HG03520 (cell line): Measurements from ENCODE around the gene SMIM41.

Experiments used
- ATAC-seq: cut with Tn5 transposase; IDR thresholded peaks from one replicate; pipeline ENCODE4 v1.9.1; 2021; ENCODE audit warnings: mild to moderate bottlenecking, moderate library complexity; ENCODE audit not compliant: unreplicated experiment

SMIM41 gene

GRCh38 chr12:52062167-52063081 lies 17.1 kb upstream of the SMIM41 start:
- ATAC-seq: no peak

DNA sequence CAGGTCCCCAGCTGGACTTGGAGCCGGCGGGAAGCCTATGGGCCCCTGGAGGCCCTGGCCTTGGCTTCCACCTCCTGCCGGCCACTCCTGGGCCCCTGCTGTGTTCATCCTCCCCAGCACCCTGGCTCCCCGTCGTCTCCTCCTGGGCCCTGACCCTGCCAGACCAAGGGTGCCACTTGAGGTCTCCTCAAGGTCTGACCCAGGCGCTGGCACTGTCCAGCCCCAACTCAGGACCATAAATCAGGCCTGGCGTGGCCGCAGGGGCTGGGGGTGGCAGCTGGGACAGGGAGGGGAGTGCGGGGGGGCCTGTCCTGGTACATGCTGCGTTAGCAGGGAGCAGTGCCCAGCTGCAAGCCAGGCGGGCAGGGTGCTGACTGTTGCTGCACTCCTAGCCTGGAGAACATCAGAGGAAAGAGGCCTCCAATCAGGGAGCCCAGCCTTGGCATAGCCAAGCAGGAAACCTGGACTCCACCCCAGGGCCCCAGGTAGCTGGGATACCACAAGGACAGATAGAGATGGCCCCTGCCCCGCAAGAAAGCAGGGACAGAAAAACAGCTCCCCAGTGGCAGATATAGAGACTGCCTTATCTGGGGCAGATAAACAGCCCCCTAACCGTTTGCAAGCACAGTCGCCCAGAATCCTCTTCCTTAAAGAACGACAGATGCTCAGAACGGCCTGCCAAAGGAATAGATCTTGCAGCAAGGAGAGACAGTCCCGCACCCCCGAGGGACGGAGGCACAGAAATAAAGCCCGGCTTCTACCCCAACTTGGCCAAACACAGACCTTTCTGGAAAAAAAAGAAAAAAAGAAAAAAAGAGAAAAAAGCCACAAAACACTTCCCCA lies 16.2 kb upstream of the SMIM41 start:
- ATAC-seq: no peak

DNA sequence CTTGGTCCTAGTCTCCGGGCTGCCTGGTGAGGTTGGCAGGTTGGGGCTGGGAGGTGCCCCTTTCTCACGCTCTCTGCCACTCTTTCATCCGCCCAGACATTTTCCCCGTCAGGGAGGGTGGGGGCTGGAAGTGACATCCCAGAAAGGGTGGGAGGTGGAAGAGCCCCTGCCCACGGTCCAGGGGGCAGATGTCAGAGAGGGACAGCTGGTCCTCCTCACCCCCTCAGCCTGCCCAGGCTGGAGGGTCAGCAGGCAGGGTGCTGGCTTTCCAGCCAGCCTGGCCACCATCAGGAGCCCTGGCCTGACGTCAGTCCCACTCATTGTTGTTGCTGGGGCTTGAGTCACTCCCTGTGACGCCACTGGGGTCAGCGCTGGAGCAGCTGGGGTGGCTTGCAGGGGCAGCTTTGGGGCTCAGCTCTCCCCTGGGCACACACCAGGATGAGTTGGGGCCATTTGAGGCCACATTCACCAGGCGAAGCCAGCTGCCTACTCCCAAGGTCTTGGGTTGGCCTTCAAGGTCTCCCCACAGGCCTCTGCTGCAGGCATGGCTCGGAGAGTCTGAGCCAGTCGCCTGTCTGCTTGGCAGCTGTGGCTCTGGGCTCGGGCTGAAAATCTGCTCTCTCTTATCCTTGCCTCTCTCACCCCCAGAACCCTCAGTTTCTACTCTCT lies 15.4 kb upstream of the SMIM41 start:
- no peak for ATAC-seq

- ATAC-seq: no peak
Observed at GRCh38 chr12:52066346-52067080, 13.0 kb upstream of the SMIM41 start.

DNA sequence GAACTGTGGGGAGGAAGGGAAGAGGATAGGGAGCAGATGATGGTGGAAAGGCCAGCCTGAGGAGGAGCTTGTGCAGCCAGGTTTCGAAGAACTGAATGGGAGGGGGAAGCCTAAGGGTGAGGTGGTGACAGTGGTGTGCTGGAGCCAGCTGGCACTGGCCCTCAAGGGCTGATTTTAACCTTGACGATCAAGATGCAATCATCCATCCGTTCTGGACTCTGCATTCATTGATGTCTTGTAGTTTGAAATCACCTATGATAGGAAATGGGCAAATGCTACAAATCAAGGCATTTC lies 12.5 kb upstream of the SMIM41 start:
- no peak for ATAC-seq

GRCh38 chr12:52069327-52070184 lies 9.9 kb upstream of the SMIM41 start, which contains the start of gene ATG101:
Gene ATG101, plus strand, starts transcription at chr12:52069978. Its CDS starts 3,673 bp downstream, at chr12:52073651.
- ATAC-seq: peak; percentile 93

- ATAC-seq: peak; percentile 5
Observed at GRCh38 chr12:52070185-52070925, 9.1 kb upstream of the SMIM41 start.

DNA sequence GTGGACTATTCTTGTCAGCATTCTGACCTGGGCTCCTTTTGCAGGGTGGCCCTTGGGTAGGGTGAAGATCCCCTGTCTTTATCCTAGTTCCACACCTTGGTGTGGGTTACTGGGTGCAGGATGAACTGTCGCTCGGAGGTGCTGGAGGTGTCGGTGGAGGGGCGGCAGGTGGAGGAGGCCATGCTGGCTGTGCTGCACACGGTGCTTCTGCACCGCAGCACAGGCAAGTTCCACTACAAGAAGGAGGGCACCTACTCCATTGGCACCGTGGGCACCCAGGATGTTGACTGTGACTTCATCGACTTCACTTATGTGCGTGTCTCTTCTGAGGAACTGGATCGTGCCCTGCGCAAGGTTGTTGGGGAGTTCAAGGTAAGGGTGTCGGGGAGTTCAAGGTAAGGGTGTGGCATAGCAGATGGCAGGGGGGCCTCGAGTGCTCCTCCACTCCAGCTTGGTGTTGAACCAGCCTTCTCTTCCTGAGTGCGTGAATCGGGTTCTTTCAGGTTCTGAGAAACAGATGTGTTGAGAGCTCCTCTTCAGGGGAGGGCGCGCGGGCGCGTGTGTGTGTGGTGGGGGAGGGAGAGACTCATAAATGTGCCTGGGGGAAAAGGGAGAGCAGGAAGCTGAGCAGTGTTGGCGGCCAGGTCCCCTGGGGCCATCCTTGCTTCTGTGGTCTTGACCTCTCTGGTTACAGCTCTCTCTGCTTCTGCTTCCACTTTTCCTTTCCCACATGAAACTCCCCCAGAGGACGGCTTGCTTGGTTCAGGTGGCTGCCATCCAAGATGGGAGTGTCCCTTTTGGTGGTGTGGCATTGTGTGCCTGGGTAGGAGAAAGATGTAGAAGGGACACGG lies 5.7 kb upstream of the SMIM41 start:
- ATAC-seq: no peak

DNA sequence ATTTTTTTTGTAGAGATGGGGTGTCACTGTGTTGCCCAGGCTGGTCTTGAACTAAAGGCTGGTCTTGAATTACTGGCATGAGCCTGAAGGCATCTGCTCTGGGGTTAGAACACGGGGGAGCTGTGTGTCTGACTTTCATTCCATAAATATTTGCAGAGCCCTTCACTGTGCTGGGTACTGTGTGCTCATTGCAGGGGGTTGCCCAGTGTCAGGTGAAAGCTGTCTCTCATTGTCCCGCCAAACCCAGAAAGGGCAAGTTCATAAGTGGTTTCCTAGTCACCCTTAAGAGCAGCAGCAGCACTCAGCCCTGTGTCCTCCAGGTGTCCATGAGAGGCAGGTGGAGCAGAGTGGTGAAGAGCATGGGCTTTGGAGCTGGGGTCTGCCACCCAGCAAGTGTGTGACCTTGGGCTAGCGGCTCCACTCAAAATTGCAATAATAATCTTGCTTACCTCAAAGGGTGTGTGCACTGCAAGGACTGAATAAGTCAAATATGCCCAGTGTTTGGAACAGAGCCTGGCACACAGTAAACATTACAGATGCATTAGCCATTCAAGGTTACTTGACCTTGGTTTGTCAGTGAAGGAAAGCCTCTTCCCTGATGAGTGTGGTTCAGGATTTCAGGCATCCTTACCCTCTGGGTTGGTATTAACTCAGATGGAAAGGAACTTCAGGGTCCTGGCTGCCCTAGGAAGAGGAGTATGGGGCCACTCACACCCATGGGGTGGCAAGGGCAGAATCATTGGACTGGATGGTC lies 4.4 kb upstream of the SMIM41 start:
- ATAC-seq: no peak

GRCh38 chr12:52076811-52077210 lies 2.7 kb upstream of the SMIM41 start:
- ATAC-seq: no peak

- no peak for ATAC-seq
Observed at GRCh38 chr12:52078276-52078675, 1.2 kb upstream of the SMIM41 start.

DNA sequence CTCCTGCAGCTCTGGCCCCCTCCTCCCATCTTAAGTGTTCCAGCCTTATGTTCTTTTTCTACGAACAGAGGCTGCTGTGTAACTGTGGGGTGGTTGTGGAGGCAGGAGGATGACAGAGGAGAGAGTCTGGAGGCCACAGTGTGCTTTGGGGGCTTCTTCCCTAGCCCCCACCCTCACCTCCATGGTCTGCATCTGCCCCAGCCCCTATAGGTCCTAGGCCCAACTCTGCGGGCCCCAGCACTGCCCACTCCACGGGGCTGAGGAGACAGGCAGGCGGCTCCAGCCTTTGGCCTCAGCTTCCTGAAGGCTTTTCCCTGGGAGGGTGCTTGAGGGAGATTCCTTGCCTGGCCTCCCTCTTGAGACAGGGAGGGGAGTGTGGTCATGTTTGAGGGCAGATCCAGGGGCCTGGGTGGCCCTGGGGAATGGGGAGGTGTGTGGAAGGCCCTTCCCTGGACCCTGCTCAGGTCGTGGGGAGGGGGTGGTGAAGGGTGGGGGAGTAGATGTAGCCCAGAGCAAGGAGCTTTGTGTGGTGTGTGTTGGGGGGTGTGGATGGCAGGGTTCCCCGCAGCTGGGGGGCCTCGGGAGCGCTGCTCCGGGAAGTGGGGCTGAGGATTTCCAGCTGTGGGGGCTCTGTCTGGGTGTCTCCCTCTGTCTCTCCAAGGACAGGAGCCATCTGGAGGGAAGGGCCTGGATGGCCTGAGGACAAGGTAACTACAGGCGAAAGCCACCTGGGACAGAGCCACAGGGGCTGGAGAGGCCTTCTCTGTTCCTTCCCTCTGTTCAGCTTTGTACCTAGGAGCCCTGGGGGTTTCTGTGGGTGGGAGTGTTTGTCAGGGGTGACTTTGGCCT lies 1.1 kb downstream of the SMIM41 start:
- no peak for ATAC-seq

GRCh38 chr12:52081263-52081733 lies 1.8 kb downstream of the SMIM41 start:
- ATAC-seq: no peak

- no peak for ATAC-seq
Observed at GRCh38 chr12:52082026-52082668, 2.6 kb downstream of the SMIM41 start.

DNA sequence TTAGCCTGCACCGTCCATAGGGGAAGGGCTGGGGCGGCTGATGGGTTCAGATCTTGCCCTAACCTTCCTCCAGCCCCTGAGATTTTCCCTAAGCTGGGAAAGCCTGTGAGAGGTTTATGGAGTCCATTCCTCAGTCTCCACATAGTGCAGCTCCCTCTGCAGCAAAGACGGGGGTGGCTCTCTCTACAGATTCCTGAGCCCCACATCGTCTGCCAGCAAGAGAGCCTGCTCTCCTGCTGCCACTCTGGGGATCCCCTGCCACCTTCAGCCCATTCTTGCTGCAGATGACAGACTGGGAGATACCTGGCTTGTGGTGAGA lies 3.1 kb downstream of the SMIM41 start:
- ATAC-seq: no peak

DNA sequence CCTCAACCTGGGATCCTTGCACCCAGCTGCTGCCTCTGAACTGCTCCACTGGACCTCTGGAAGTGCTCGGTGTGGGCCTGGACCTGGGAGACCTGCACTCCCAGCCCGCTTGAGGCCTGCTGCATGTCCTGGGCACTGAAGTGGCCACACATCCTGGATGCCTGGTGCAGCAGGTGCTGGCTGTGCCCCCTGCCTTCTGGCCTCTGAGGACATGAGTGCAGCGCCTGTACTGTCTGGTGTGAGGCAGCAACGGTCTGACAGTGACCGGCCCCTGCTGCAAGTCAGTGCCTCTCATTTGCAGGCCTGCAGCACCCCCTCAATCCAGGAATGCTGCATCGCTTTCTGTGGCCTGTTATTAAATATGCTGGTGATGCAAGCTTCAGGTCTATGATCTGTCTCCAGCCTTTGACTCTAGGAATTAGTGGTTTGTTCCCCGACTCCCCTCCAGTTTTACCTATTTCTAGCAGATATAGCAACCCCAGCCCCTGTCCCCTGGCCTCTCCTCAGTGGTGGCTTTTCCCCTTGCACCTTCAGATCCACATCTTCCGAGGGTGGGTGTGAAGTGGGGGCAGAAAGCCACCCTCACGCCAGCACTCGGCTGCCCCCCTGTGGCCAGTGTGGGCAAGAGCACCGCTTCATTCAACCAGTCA lies 3.6 kb downstream of the SMIM41 start:
- no peak for ATAC-seq
